Astrocyte (in vitro differentiated cells and primary cell): ENCODE measurements around the gene GPX3. TPM values are rescaled to one million over a fixed set of nuclear protein-coding genes. Genes with fewer than 3 reads are reported as not detected.

Experiments
- DNase-seq: peaks from one replicate; pipeline ENCODE4 v3.0.0-alpha.2; 2010; ENCODE audit warnings: low read depth
- FAIRE-seq: peaks from 2 replicates; lab custom pipeline; 2011; peaks lifted over from hg19 to GRCh38; lab: Jason Lieb, UNC
- H2AFZ ChIP-seq: 2 replicates; pipeline ENCODE4 v1.6.0; 2012; ENCODE audit warnings: low read depth, low read length, inconsistent platforms
- H3K27ac ChIP-seq: 2 replicates; pipeline ENCODE4 v1.5.1; 2011; ENCODE audit warnings: low read depth, low read length, inconsistent platforms
- H3K27me3 ChIP-seq: 2 replicates; pipeline ENCODE4 v1.6.0; 2011; ENCODE audit warnings: low read length, inconsistent platforms; ENCODE audit not compliant: insufficient read depth
- H3K36me3 ChIP-seq: 2 replicates; pipeline ENCODE4 v1.5.1; 2011; ENCODE audit warnings: low read length, inconsistent platforms; ENCODE audit not compliant: insufficient read depth
- H3K4me1 ChIP-seq: 2 replicates; pipeline ENCODE4 v1.5.1; 2011; ENCODE audit warnings: low read length, inconsistent platforms; ENCODE audit not compliant: insufficient read depth
- H3K4me2 ChIP-seq: 2 replicates; pipeline ENCODE4 v1.6.0; 2012; ENCODE audit warnings: low read length, inconsistent platforms
- H3K4me3 ChIP-seq: 2 replicates; pipeline ENCODE4 v1.5.1; 2011; ENCODE audit warnings: low read depth, mild to moderate bottlenecking, low read length, inconsistent platforms; ENCODE audit not compliant: insufficient read depth
- H3K79me2 ChIP-seq: 2 replicates; pipeline ENCODE4 v1.6.0; 2012; ENCODE audit warnings: mild to moderate bottlenecking, low read length, inconsistent platforms; ENCODE audit not compliant: insufficient read depth
- H3K9ac ChIP-seq: 2 replicates; pipeline ENCODE4 v1.6.0; 2012; ENCODE audit warnings: mild to moderate bottlenecking, low read length, inconsistent platforms
- H3K9me3 ChIP-seq: 2 replicates; pipeline ENCODE4 v1.5.1; 2012; ENCODE audit warnings: low read depth, mild to moderate bottlenecking, low read length, inconsistent platforms; ENCODE audit not compliant: insufficient read depth
- H4K20me1 ChIP-seq: 2 replicates; pipeline ENCODE4 v1.6.0; 2012; ENCODE audit warnings: low read length, inconsistent platforms; ENCODE audit not compliant: insufficient read depth
- H3K27ac Mint-ChIP-seq: one replicate; pipeline ENCODE4 v1.8.0; 2021; ENCODE audit warnings: mild to moderate bottlenecking, mixed read lengths; ENCODE audit not compliant: unreplicated experiment
- H3K27me3 Mint-ChIP-seq: one replicate; pipeline ENCODE4 v1.8.0; 2021; ENCODE audit warnings: low read depth, mixed read lengths; ENCODE audit not compliant: unreplicated experiment
- H3K36me3 Mint-ChIP-seq: one replicate; pipeline ENCODE4 v1.8.0; 2021; ENCODE audit warnings: low read depth, mixed read lengths; ENCODE audit not compliant: unreplicated experiment
- H3K4me1 Mint-ChIP-seq: one replicate; pipeline ENCODE4 v1.8.0; 2021; ENCODE audit warnings: low read depth, mixed read lengths; ENCODE audit not compliant: unreplicated experiment
- H3K4me3 Mint-ChIP-seq: one replicate; pipeline ENCODE4 v1.8.0; 2021; ENCODE audit warnings: mild to moderate bottlenecking, moderate library complexity, mixed read lengths; ENCODE audit not compliant: unreplicated experiment
- H3K9me3 Mint-ChIP-seq: one replicate; pipeline ENCODE4 v1.8.0; 2021; ENCODE audit warnings: mild to moderate bottlenecking, mixed read lengths; ENCODE audit not compliant: unreplicated experiment
- CTCF ChIP-seq: IDR thresholded peaks from 2 replicates; pipeline ENCODE4 v1.5.1; 2011; ENCODE audit warnings: low read depth, mild to moderate bottlenecking, inconsistent platforms, low read length, moderate library complexity; ENCODE audit not compliant: insufficient read depth
- EZH2 ChIP-seq: IDR thresholded peaks from 2 replicates; pipeline ENCODE4 v1.6.1; 2012; ENCODE audit warnings: mild to moderate bottlenecking, low read length, inconsistent platforms; ENCODE audit not compliant: insufficient read depth
- total RNA-seq: library from RNA; stranded (reverse); gene quantifications from 2 replicates; pipeline ENCODE4 v1.2.1, GENCODE V29; 2021

GPX3 gene
- total RNA-seq, 1 donor from 2014 or later = 15.6 TPM

GRCh38 chr5:151023651-151024050 lies 3.3 kb downstream of the GPX3 start:
- no peaks in the 10 kb centered on the region for H3K27me3 Mint-ChIP-seq
- Histone ChIP-seq H4K20me1 (no peaks in the 10 kb centered on the region), H3K79me2 (no peaks in the 10 kb centered on the region), H2AFZ (no peak overlapping the region), H3K9ac (no peak overlapping the region), H3K27me3 (no peaks in the 10 kb centered on the region), H3K9me3 (no peaks in the 10 kb centered on the region), H3K27ac (no peak overlapping the region), H3K4me1 (peaks cover 10% of the 10 kb centered on the region), H3K4me2 (no peak overlapping the region), H3K36me3 (peaks cover 9% of the 10 kb centered on the region), H3K4me3 (no peak overlapping the region)
- peak; percentile 66 for DNase-seq
- no peak for TF ChIP-seq CTCF
- no peak for TF ChIP-seq EZH2
- FAIRE-seq = no peak
- peaks cover 32% of the 10 kb centered on the region for H3K36me3 Mint-ChIP-seq
- H3K4me3 Mint-ChIP-seq = no peak overlapping the region
- H3K9me3 Mint-ChIP-seq = peaks cover 2% of the 10 kb centered on the region
- no peak overlapping the region for H3K27ac Mint-ChIP-seq
- peaks cover 7% of the 10 kb centered on the region for H3K4me1 Mint-ChIP-seq

DNA sequence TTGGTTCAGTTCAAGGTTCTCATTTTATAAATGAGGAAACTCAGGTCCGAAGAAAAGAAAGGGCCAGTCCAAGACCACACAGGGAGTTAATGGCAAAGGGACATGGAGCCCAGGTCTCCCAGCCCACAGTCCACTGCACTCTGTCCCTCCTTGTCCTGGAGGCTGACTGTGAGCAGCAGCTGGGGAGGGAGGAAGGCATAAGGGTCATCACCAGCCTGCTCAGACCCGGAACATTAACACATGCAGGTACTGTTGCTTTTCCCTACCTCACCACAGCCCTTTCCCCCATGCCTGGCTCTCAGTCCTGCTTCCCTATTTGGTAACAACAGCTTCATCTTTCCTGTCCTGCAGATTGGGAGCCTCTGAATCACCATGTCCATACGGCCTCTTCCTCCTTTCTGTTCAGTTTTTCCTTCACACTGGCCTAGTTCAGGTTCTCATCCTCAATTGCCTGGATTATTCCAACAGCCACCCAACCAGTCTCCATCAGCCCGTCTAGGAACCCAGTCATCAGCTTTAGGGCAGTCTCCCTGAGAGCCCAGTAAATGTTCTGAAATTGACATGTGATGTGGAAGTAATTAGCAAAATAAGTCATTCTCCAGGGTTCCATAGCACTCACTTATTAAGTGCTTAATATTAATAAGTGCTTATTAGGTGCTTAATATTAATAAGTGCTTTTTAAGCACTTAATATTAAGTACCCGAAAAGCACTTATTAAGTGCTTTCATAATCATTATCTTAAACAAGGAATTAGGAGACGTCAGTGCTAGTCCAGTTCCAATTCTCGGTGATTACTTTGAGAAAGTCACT lies 4.3 kb downstream of the GPX3 start:
- no peak overlapping the region for H3K4me3 Mint-ChIP-seq
- H3K27me3 ChIP-seq = no peaks in the 10 kb centered on the region
- H3K27ac Mint-ChIP-seq = peak overlapping the region; percentile 13
- no peak for DNase-seq
- H3K4me1 Mint-ChIP-seq = peaks cover 7% of the 10 kb centered on the region
- H3K4me2 ChIP-seq = no peak overlapping the region
- no peak for FAIRE-seq
- no peak overlapping the region for H3K27ac ChIP-seq
- H3K4me3 ChIP-seq = no peak overlapping the region
- H3K9ac ChIP-seq = no peak overlapping the region
- peaks cover 37% of the 10 kb centered on the region for H3K36me3 Mint-ChIP-seq
- H3K9me3 Mint-ChIP-seq = peaks cover 2% of the 10 kb centered on the region
- no peaks in the 10 kb centered on the region for H3K79me2 ChIP-seq
- peaks cover 17% of the 10 kb centered on the region for H3K36me3 ChIP-seq
- no peaks in the 10 kb centered on the region for H4K20me1 ChIP-seq
- H2AFZ ChIP-seq = no peak overlapping the region
- peaks cover 10% of the 10 kb centered on the region for H3K4me1 ChIP-seq
- TF ChIP-seq EZH2 (no peak), CTCF (no peak)
- no peaks in the 10 kb centered on the region for H3K27me3 Mint-ChIP-seq
- no peaks in the 10 kb centered on the region for H3K9me3 ChIP-seq

DNA sequence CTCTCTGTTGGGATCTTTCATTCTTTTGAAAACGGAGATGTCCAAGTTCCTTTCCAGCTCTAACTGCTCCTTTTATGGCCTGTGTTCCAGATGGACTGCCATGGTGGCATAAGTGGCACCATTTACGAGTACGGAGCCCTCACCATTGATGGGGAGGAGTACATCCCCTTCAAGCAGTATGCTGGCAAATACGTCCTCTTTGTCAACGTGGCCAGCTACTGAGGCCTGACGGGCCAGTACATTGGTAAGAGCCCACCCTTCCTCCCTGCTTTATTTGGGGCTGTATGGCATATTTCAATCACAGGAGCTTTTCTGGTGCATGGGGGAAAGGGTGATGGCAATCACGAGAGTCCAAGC lies 4.8 kb downstream of the GPX3 start:
- no peak for FAIRE-seq
- no peaks in the 10 kb centered on the region for H3K79me2 ChIP-seq
- TF ChIP-seq CTCF (no peak), EZH2 (no peak)
- H3K4me2 ChIP-seq = no peak overlapping the region
- no peaks in the 10 kb centered on the region for H4K20me1 ChIP-seq
- DNase-seq = no peak
- no peak overlapping the region for H3K4me3 ChIP-seq
- Mint-ChIP-seq H3K4me1 (peaks cover 7% of the 10 kb centered on the region), H3K27me3 (no peaks in the 10 kb centered on the region), H3K9me3 (peaks cover 2% of the 10 kb centered on the region), H3K27ac (no peak overlapping the region), H3K4me3 (no peak overlapping the region), H3K36me3 (peaks cover 39% of the 10 kb centered on the region)
- H3K9ac ChIP-seq = no peak overlapping the region
- peaks cover 8% of the 10 kb centered on the region for H3K4me1 ChIP-seq
- H3K9me3 ChIP-seq = no peaks in the 10 kb centered on the region
- H3K36me3 ChIP-seq = peaks cover 19% of the 10 kb centered on the region
- no peaks in the 10 kb centered on the region for H3K27me3 ChIP-seq
- no peak overlapping the region for H3K27ac ChIP-seq
- no peak overlapping the region for H2AFZ ChIP-seq
